ENCODE data around the gene WDR11. TPM values are rescaled to one million over a fixed set of nuclear protein-coding genes. Genes with fewer than 3 reads are reported as not detected.
A peak's percentile ranks its signal among the peaks of the same experiment; 100 is the strongest.

The WDR11 gene
- total and polyA plus RNA-seq, 2 donors from 2014 or later: 20.5 to 60.8 TPM

- H3K9ac ChIP-seq (ENCODE audit: low read length in 3 of 3): no peak overlapping the region
- no peak for FAIRE-seq
- no peak overlapping the region for H3K4me3 ChIP-seq (ENCODE audit: low read length in 3 of 3)
- intact Hi-C loops (cut with DNase I): no loop called here
- no peaks in the 10 kb centered on the region for H3K9me3 ChIP-seq (ENCODE audit: control insufficient read depth in 2 of 3, insufficient read depth in 1 of 3, low read length in 3 of 3)
- no peaks in the 10 kb centered on the region for H3K27me3 ChIP-seq (ENCODE audit: control insufficient read depth, insufficient read depth, low read length)
- H3K27ac ChIP-seq (ENCODE audit: low read depth in 2 of 2, low read length in 2 of 2): no peak overlapping the region
- H3K36me3 ChIP-seq (ENCODE audit: control insufficient read depth in 2 of 3, insufficient read depth in 3 of 3, low read length in 3 of 3): no peaks in the 10 kb centered on the region
- no peak for TF ChIP-seq CTCF (IDR thresholded peaks at IDR 0.05; ENCODE audit: borderline replicate concordance, extremely low read depth, insufficient read depth)
- H3K4me1 ChIP-seq (ENCODE audit: control insufficient read depth in 2 of 3, insufficient read depth in 2 of 3, low read depth in 1 of 3, low read length in 3 of 3): no peaks in the 10 kb centered on the region
- peak in 1 of 5 donors; percentile 39 for DNase-seq
These were observed 76.2 kb downstream of the WDR11 start for GRCh38 chr10:120927352-120927751.

DNA sequence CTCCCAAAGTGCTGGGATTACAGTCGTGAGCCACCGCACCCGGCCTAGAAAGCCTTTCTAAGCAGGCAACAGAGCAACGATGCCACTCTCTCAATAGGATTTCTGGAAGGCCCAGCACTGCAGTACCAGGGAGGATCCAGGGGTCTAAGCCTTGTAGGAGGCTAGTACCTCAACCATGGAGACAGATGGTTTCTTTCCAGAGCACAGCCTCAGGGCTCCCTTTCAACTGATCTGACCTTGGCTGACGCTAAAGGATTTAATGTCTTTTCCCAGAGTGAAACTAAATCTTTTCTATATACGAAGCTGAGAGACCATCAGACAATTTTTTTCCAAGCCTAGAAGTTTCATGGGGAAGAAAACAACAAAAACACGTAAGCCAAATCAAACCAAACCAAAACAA is 78.0 kb downstream of the WDR11 start:
- Histone ChIP-seq H3K9ac (ENCODE audit: low read length in 3 of 3) (no peak overlapping the region), H3K27me3 (ENCODE audit: control insufficient read depth, insufficient read depth, low read length) (no peaks in the 10 kb centered on the region), H3K27ac (ENCODE audit: low read depth in 2 of 2, low read length in 2 of 2) (no peak overlapping the region), H3K4me1 (ENCODE audit: control insufficient read depth in 2 of 3, insufficient read depth in 2 of 3, low read depth in 1 of 3, low read length in 3 of 3) (no peaks in the 10 kb centered on the region), H3K4me3 (ENCODE audit: low read length in 3 of 3) (no peak overlapping the region), H3K36me3 (ENCODE audit: control insufficient read depth in 2 of 3, insufficient read depth in 3 of 3, low read length in 3 of 3) (no peaks in the 10 kb centered on the region), H3K9me3 (ENCODE audit: control insufficient read depth in 2 of 3, insufficient read depth in 1 of 3, low read length in 3 of 3) (no peaks in the 10 kb centered on the region)
- DNase-seq (peak in 3 of 5 donors; percentile 59 to 92 (median 86)), FAIRE-seq (no peak)
- intact Hi-C loops (cut with DNase I): no loop called here
- TF ChIP-seq CTCF (IDR thresholded peaks at IDR 0.05; ENCODE audit: borderline replicate concordance, extremely low read depth, insufficient read depth): no peak

DNA sequence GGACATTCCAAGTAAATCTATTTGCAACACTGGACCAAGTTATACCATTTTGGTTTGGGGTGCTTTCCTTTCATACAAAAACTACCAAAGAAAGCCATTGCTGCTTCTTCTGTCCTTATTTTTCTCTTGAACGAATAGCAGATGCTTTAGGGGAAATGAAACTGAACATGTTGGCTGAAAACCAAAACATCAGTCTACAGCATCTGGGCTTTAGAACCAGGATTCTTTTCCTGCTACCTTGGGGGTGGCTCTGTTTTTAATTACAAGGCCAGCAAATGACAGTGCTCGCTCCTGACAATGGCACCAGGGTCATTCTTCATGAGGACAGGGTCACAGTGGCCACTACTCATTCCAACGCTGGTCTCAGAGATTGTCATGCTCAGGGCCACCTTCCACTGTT is 80.3 kb downstream of the WDR11 start:
- H3K27me3 ChIP-seq (ENCODE audit: control insufficient read depth, insufficient read depth, low read length): no peaks in the 10 kb centered on the region
- H3K27ac ChIP-seq (ENCODE audit: low read depth in 2 of 2, low read length in 2 of 2): no peak overlapping the region
- no peaks in the 10 kb centered on the region for H3K4me1 ChIP-seq (ENCODE audit: control insufficient read depth in 2 of 3, insufficient read depth in 2 of 3, low read depth in 1 of 3, low read length in 3 of 3)
- intact Hi-C loops (cut with DNase I): no loop called here
- H3K9me3 ChIP-seq (ENCODE audit: control insufficient read depth in 2 of 3, insufficient read depth in 1 of 3, low read length in 3 of 3): no peaks in the 10 kb centered on the region
- DNase-seq (peak in 1 of 5 donors; percentile 66), FAIRE-seq (no peak)
- no peak overlapping the region for H3K9ac ChIP-seq (ENCODE audit: low read length in 3 of 3)
- TF ChIP-seq CTCF (IDR thresholded peaks at IDR 0.05; ENCODE audit: borderline replicate concordance, extremely low read depth, insufficient read depth): no peak
- no peak overlapping the region for H3K4me3 ChIP-seq (ENCODE audit: low read length in 3 of 3)
- no peaks in the 10 kb centered on the region for H3K36me3 ChIP-seq (ENCODE audit: control insufficient read depth in 2 of 3, insufficient read depth in 3 of 3, low read length in 3 of 3)

DNA sequence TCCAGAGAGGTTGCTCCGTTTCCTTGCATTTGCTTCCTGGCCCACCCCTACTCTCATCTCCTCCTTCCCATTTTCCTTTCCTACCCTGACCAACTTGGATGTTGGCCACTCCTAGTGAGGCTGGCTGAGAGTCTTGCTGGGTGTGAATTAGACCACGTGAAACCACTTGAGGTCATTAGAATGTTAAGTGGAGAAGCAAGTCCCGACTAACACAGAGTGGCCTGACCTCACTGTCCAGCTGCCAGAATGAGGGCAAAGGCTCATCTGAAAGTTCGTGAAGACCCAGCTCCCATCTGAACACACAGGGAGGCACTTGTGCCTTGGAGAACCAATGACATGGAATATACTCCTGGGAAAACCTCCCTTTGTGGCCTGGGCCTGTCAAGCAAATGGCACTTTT is 80.8 kb downstream of the WDR11 start:
- TF ChIP-seq CTCF (IDR thresholded peaks at IDR 0.05; ENCODE audit: borderline replicate concordance, extremely low read depth, insufficient read depth): no peak
- Histone ChIP-seq H3K27ac (ENCODE audit: low read depth in 2 of 2, low read length in 2 of 2) (no peak overlapping the region), H3K9me3 (ENCODE audit: control insufficient read depth in 2 of 3, insufficient read depth in 1 of 3, low read length in 3 of 3) (no peaks in the 10 kb centered on the region), H3K4me1 (ENCODE audit: control insufficient read depth in 2 of 3, insufficient read depth in 2 of 3, low read depth in 1 of 3, low read length in 3 of 3) (no peaks in the 10 kb centered on the region), H3K9ac (ENCODE audit: low read length in 3 of 3) (no peak overlapping the region), H3K4me3 (ENCODE audit: low read length in 3 of 3) (no peak overlapping the region), H3K36me3 (ENCODE audit: control insufficient read depth in 2 of 3, insufficient read depth in 3 of 3, low read length in 3 of 3) (no peaks in the 10 kb centered on the region), H3K27me3 (ENCODE audit: control insufficient read depth, insufficient read depth, low read length) (no peaks in the 10 kb centered on the region)
- intact Hi-C loops (cut with DNase I): no loop called here
- DNase-seq: no peak
- FAIRE-seq: no peak

All from kidney (tissue), 14 donors.